HepG2 (cell line): Measurements from ENCODE around the gene EHD1. TPM values are rescaled to one million over a fixed set of nuclear protein-coding genes. Genes with fewer than 3 reads are reported as not detected.
A peak's percentile ranks its signal among the peaks of the same experiment; 100 is the strongest.

Experiments used
- GABPA ChIP-seq, 2 experiments: IDR thresholded peaks; 2 replicates each; pipeline ENCODE4 v1.6.1; 2011 to 2016; ENCODE audit warnings: low read depth in 2 of 2, low read length in 1 of 2, missing biosample characterization in 1 of 2, missing genetic modification characterization in 1 of 2
- HMG20A ChIP-seq: IDR thresholded peaks from 2 replicates; pipeline ENCODE4 v1.6.1; 2016; ENCODE audit warnings: borderline replicate concordance
- IRF9 ChIP-seq: sonication (generic); formaldehyde crosslinking; IDR thresholded peaks from 2 replicates; pipeline ENCODE4 v1.8.0; 2022; ENCODE audit warnings: missing genetic modification reagents, mild to moderate bottlenecking, borderline replicate concordance
- KDM2A ChIP-seq: sonication (generic); formaldehyde crosslinking; IDR thresholded peaks from 2 replicates; pipeline ENCODE4 v1.4.0; 2020; ENCODE audit warnings: low read depth, missing genetic modification reagents, borderline replicate concordance
- MYC ChIP-seq: sonication (generic); formaldehyde crosslinking; IDR thresholded peaks from 2 replicates; pipeline ENCODE4 v1.9.0; 2021; ENCODE audit warnings: missing genetic modification reagents, borderline replicate concordance
- NFE2L1 ChIP-seq: sonication (generic); formaldehyde crosslinking; IDR thresholded peaks from 2 replicates; pipeline ENCODE4 v1.4.0; 2020; ENCODE audit warnings: missing genetic modification reagents, mild to moderate bottlenecking, borderline replicate concordance
- SKI ChIP-seq: fragments of 450-650 bp; IDR thresholded peaks from one replicate; pipeline ENCODE4 v1.6.1; 2018; ENCODE audit warnings: mild to moderate bottlenecking; ENCODE audit not compliant: partially characterized antibody
- SMAD1 ChIP-seq: sonication (generic); formaldehyde crosslinking; IDR thresholded peaks from 2 replicates; pipeline ENCODE4 v1.4.0; 2020; ENCODE audit warnings: missing genetic modification reagents, low read depth, mild to moderate bottlenecking, borderline replicate concordance
- TAF15 ChIP-seq: fragments of 200-400 bp; formaldehyde crosslinking; IDR thresholded peaks from one replicate; pipeline ENCODE4 v1.6.1; 2018; ENCODE audit warnings: mild to moderate bottlenecking, low read depth, low read length; ENCODE audit not compliant: poor library complexity, severe bottlenecking
- THRA ChIP-seq: sonication (generic); formaldehyde crosslinking; IDR thresholded peaks from 2 replicates; pipeline ENCODE4 v1.4.0; 2020; ENCODE audit warnings: missing genetic modification reagents, borderline replicate concordance
- ZFX ChIP-seq: sonication (generic); formaldehyde crosslinking; IDR thresholded peaks from 2 replicates; pipeline ENCODE4 v1.4.0; 2020; ENCODE audit warnings: mild to moderate bottlenecking, low read depth, missing genetic modification reagents, moderate library complexity
- ZMYM2 ChIP-seq: sonication (generic); formaldehyde crosslinking; IDR thresholded peaks from 2 replicates; pipeline ENCODE4 v1.8.0; 2022; ENCODE audit warnings: mild to moderate bottlenecking, missing genetic modification reagents
- ZMYM3 ChIP-seq: sonication (generic); formaldehyde crosslinking; IDR thresholded peaks from 2 replicates; pipeline ENCODE4 v1.5.1; 2020; ENCODE audit warnings: mild to moderate bottlenecking, missing genetic modification reagents
- ZNF788 ChIP-seq: sonication (generic); formaldehyde crosslinking; IDR thresholded peaks from 2 replicates; pipeline ENCODE4 v1.5.0; 2020; ENCODE audit warnings: mild to moderate bottlenecking, missing genetic modification reagents, borderline replicate concordance
- polyA plus RNA-seq, 8 experiments: library from polyadenylated mRNA; depleted of rRNA in 3 of 8; stranded (reverse) in 7 of 8; unstranded in 1 of 8; fragments of >200 nt; fragmentation: Illumina TruSeq in 4 of 8; extraction: Trizol in 4 of 8; gene quantifications; 2 replicates each; pipeline versions ENCODE4 v1.2.1 to v1.2.3, GENCODE V29; 2011 to 2016; ENCODE audit warnings: low read depth in 4 of 8, missing spikeins in 1 of 8, mixed read lengths in 1 of 8; ENCODE audit not compliant: insufficient read depth in 1 of 8
- total RNA-seq, 5 experiments: library from RNA; depleted of rRNA; stranded (reverse); fragments of >200 nt; fragmentation: Illumina TruSeq; extraction: Trizol; gene quantifications; 2 replicates each; pipeline ENCODE4 v1.2.3, GENCODE V29; 2016; ENCODE audit warnings: low read depth in 1 of 5
- TF ChIP-seq, protein P1 (sequence below): sonication (generic); formaldehyde crosslinking; IDR thresholded peaks from 2 replicates; pipeline ENCODE4 v1.9.0; 2021; ENCODE audit warnings: missing genetic modification reagents, borderline replicate concordance
- TF ChIP-seq, protein P2 (sequence below): sonication (generic); formaldehyde crosslinking; IDR thresholded peaks from 2 replicates; pipeline ENCODE4 v1.5.0; 2020; ENCODE audit warnings: mild to moderate bottlenecking, missing genetic modification reagents, borderline replicate concordance

Gene EHD1
- total and polyA plus RNA-seq, 2 of the 13 experiments (the other 11 are each of a cell fraction or from before 2014, with no cell fraction given) = 23.6 to 26.6 TPM

- TF ChIP-seq, protein P1, sequence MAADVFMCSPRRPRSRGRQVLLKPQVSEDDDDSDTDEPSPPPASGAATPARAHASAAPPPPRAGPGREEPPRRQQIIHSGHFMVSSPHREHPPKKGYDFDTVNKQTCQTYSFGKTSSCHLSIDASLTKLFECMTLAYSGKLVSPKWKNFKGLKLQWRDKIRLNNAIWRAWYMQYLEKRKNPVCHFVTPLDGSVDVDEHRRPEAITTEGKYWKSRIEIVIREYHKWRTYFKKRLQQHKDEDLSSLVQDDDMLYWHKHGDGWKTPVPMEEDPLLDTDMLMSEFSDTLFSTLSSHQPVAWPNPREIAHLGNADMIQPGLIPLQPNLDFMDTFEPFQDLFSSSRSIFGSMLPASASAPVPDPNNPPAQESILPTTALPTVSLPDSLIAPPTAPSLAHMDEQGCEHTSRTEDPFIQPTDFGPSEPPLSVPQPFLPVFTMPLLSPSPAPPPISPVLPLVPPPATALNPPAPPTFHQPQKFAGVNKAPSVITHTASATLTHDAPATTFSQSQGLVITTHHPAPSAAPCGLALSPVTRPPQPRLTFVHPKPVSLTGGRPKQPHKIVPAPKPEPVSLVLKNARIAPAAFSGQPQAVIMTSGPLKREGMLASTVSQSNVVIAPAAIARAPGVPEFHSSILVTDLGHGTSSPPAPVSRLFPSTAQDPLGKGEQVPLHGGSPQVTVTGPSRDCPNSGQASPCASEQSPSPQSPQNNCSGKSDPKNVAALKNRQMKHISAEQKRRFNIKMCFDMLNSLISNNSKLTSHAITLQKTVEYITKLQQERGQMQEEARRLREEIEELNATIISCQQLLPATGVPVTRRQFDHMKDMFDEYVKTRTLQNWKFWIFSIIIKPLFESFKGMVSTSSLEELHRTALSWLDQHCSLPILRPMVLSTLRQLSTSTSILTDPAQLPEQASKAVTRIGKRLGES = no peak
- TF ChIP-seq ZNF788 = peak; percentile 66; the same call in 1 of the 2 replicates
- peak; percentile 81 for TF ChIP-seq IRF9 (CRISPR knock-in tag)
- TF ChIP-seq GABPA (IDR thresholded peaks at IDR 0.05; ENCODE audit: low read depth, low read length) = no peak
- TF ChIP-seq GABPA (CRISPR knock-in tag; IDR thresholded peaks at IDR 0.05; ENCODE audit: low read depth) = 0 out of 2 replicates have a peak, but pooled peaks have one; percentile 43
- TF ChIP-seq ZMYM3 (CRISPR knock-in tag) = peak; percentile 77; the same call in 1 of the 2 replicates
- peak; percentile 69 for TF ChIP-seq ZFX (CRISPR knock-in tag)
- TF ChIP-seq, protein P2, sequence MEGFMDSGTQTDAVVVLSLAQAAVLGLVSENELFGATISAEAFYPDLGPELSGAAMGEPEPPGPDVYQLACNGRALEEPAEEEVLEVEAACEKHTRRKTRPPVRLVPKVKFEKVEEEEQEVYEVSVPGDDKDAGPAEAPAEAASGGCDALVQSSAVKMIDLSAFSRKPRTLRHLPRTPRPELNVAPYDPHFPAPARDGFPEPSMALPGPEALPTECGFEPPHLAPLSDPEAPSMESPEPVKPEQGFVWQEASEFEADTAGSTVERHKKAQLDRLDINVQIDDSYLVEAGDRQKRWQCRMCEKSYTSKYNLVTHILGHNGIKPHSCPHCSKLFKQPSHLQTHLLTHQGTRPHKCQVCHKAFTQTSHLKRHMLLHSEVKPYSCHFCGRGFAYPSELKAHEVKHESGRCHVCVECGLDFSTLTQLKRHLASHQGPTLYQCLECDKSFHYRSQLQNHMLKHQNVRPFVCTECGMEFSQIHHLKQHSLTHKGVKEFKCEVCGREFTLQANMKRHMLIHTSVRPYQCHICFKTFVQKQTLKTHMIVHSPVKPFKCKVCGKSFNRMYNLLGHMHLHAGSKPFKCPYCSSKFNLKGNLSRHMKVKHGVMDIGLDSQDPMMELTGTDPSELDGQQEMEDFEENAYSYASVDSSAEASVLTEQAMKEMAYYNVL = peak; percentile 67; the same call in 1 of the 2 replicates
- TF ChIP-seq KDM2A (CRISPR knock-in tag) = peak; percentile 75
- peak; percentile 93; the same call in 1 of the 2 replicates for TF ChIP-seq THRA (CRISPR knock-in tag)
- TF ChIP-seq SMAD1 (CRISPR knock-in tag) = peak; percentile 42; the same call in 1 of the 2 replicates
- peak; percentile 84 for TF ChIP-seq MYC (CRISPR knock-in tag)
- peak; percentile 78 for TF ChIP-seq TAF15
- peak; percentile 82 for TF ChIP-seq SKI
- TF ChIP-seq ZMYM2 (CRISPR knock-in tag) = peak; percentile 69; the same call in 1 of the 2 replicates
- no peak for TF ChIP-seq NFE2L1 (CRISPR knock-in tag)
- TF ChIP-seq HMG20A (CRISPR knock-in tag) = peak; percentile 66; the same call in 1 of the 2 replicates
Measured at GRCh38 chr11:64894070-64894811, 15.8 kb upstream of the EHD1 start (continued).
